Activated CD8-positive, alpha-beta memory T cell treated with anti-CD3 and anti-CD28 coated beads, Interleukin-2, amount 10 ng/mL, durations not matched to agents 7 days and 5 days (primary cell): ENCODE data around the gene KIF7. TPM values are rescaled to one million over a fixed set of nuclear protein-coding genes. Genes with fewer than 3 reads are reported as not detected.
"Not testable (repeated sequence)": the region's sequence is repeated elsewhere in the genome, so short reads cannot be mapped to it uniquely, and the experiment has no call there.

ENCODE experiments used
- ATAC-seq: fragments of 150-1000 bp; cut with Tn5 transposase; one replicate; pipeline ENCODE4 v1.10.0; 2021; ENCODE audit warnings: moderate library complexity
- CTCF ChIA-PET: fragments of 350-600 bp; sonication (Branson Sonifier 250); formaldehyde crosslinking; loops from one replicate; lab custom pipeline; 2021; ENCODE audit warnings: antibody characterized with exemption; lab: Charles Lee
- DNase-seq: peaks from one replicate; pipeline ENCODE4 v3.0.0-alpha.2; 2020
- H3K27ac Mint-ChIP-seq: one replicate; pipeline ENCODE4 v1.8.0; 2021; ENCODE audit warnings: mild to moderate bottlenecking, mixed read lengths
- H3K27me3 Mint-ChIP-seq: one replicate; pipeline ENCODE4 v1.8.0; 2021; ENCODE audit warnings: mixed read lengths
- H3K36me3 Mint-ChIP-seq: one replicate; pipeline ENCODE4 v1.8.0; 2021; ENCODE audit warnings: mild to moderate bottlenecking, mixed read lengths
- H3K4me1 Mint-ChIP-seq: one replicate; pipeline ENCODE4 v1.8.0; 2021; ENCODE audit warnings: mixed read lengths
- H3K4me3 Mint-ChIP-seq: one replicate; pipeline ENCODE4 v1.8.0; 2021; ENCODE audit warnings: mild to moderate bottlenecking, moderate library complexity, mixed read lengths
- H3K9me3 Mint-ChIP-seq: one replicate; pipeline ENCODE4 v1.8.0; 2022; ENCODE audit warnings: low read depth, mixed read lengths
- total RNA-seq, 2 experiments: library from RNA; stranded (reverse); gene quantifications; one replicate each; pipeline ENCODE4 v1.2.3, GENCODE V29; 2021

KIF7 gene
- 1 to 10 TPM in 1 of 2 experiments, under 1 TPM in 1; 0.55 to 2.5 TPM for total RNA-seq

- no peak within 1 kb of the TSS for H3K27ac Mint-ChIP-seq
- H3K4me1 Mint-ChIP-seq = peaks cover 14% of the 10 kb centered on the region
Measured at GRCh38 chr15:89654847-89655805, at the start of gene KIF7. Gene KIF7 (minus strand): TSS chr15:89655467. CDS start chr15:89652930, 2,537 bp downstream.

DNA sequence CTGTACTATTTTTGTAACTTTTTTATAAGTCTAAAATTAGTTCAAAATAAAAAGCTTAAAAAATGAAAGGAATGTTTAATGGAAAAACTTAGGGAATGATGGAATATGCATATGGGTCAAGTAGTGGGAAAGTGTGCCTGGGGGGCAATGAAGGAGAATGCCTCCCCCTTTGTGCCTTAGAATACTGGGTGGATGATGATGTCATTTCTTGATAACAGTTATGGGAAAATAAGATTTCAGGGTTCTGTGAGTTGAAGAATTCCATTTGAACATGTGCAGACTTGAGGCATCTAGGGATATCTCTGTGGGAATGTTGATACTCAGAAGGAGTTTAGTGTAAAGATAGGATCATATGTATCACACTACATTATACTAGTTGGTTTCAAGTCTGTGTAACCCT is 49.1 kb upstream of the KIF7 start:
- Mint-ChIP-seq H3K27ac (no peak overlapping the region), H3K27me3 (peaks cover 42% of the 10 kb centered on the region), H3K4me1 (no peaks in the 10 kb centered on the region), H3K36me3 (no peaks in the 10 kb centered on the region), H3K9me3 (no peaks in the 10 kb centered on the region), H3K4me3 (no peak overlapping the region)
- no peak for DNase-seq
- no peak for ATAC-seq
- CTCF ChIA-PET = interaction anchor here (1.4 kb wide), 1 partner anchor 34 kb away, joined by 3 read pairs; no protein-coding TSS in a partner anchor

More at GRCh38 chr15:89654847-89655805, at the start of gene KIF7:
- H3K36me3 Mint-ChIP-seq = no peaks in the 10 kb centered on the region
- CTCF ChIA-PET = no interaction called here
- H3K9me3 Mint-ChIP-seq = no peaks in the 10 kb centered on the region
- DNase-seq = no peak
- peak within 1 kb of the TSS; percentile 59 for H3K4me3 Mint-ChIP-seq
- peaks cover 56% of the 10 kb centered on the region for H3K27me3 Mint-ChIP-seq
- peak; percentile 72 for ATAC-seq

- DNase-seq (no peak), ATAC-seq (no peak)
- Mint-ChIP-seq H3K27me3 (peaks cover 19% of the 10 kb centered on the region), H3K4me3 (no peak overlapping the region), H3K9me3 (no peaks in the 10 kb centered on the region), H3K36me3 (no peaks in the 10 kb centered on the region), H3K4me1 (peaks cover 7% of the 10 kb centered on the region), H3K27ac (no peak overlapping the region)
- CTCF ChIA-PET = interaction anchor here (0.8 kb wide), 1 partner anchor 1338 kb away, joined by 4 read pairs; no protein-coding TSS in a partner anchor
Measured at GRCh38 chr15:89695198-89695597, 39.9 kb upstream of the KIF7 start.

DNA sequence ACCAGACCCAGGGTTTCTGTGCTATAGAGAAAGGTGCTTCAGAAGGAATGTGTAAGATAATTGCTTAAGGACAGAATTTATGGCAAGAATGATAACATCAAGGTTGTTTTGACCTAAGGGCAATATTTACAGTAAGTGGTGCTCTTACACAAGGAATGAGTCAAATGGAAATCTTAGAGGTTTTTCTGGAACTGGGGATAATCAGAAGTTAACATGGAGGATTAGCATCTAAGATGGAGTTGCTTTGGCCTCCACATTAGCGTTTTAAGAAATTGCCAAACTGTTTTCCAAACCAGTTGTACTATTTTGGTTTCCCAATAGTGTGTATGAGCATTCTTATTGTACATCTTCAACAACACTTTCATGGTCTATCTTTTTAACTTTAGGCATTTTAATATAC is 38.4 kb upstream of the KIF7 start:
- H3K4me1 Mint-ChIP-seq = peaks cover 12% of the 10 kb centered on the region
- H3K4me3 Mint-ChIP-seq = no peak overlapping the region

DNA sequence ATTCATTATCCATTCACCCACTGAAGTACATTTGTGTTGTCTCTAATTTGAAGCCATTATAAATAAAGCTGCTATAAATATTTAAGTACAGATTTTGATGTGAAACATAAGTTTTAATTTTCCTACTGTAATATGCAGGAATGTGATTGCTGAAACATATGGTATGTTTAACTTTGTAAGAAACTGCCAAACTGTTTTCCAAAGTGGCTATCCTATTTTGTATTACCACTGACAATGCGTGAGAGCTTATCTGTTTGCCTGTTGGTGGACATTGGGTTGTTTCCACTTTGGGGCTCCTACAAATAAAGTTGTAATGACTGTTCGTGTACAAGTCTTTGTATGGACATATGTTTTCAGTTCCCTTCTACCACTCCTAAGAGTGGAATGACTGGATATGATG is 37.8 kb upstream of the KIF7 start:
- no peak overlapping the region for H3K27ac Mint-ChIP-seq
- DNase-seq (no peak), ATAC-seq (no peak)
- CTCF ChIA-PET = interaction anchor here (0.7 kb wide), 1 partner anchor 20 kb away, joined by 3 read pairs; no protein-coding TSS in a partner anchor
- no peaks in the 10 kb centered on the region for H3K9me3 Mint-ChIP-seq
- peaks cover 12% of the 10 kb centered on the region for H3K27me3 Mint-ChIP-seq
- peaks cover 12% of the 10 kb centered on the region for H3K4me1 Mint-ChIP-seq
- no peaks in the 10 kb centered on the region for H3K36me3 Mint-ChIP-seq
- H3K4me3 Mint-ChIP-seq = no peak overlapping the region

More for the DNA sequence above, 38.4 kb upstream of the KIF7 start:
- no peaks in the 10 kb centered on the region for H3K36me3 Mint-ChIP-seq
- peaks cover 12% of the 10 kb centered on the region for H3K27me3 Mint-ChIP-seq
- ATAC-seq (no peak), DNase-seq (no peak)
- CTCF ChIA-PET = no interaction called here
- H3K9me3 Mint-ChIP-seq = no peaks in the 10 kb centered on the region
- no peak overlapping the region for H3K27ac Mint-ChIP-seq

DNA sequence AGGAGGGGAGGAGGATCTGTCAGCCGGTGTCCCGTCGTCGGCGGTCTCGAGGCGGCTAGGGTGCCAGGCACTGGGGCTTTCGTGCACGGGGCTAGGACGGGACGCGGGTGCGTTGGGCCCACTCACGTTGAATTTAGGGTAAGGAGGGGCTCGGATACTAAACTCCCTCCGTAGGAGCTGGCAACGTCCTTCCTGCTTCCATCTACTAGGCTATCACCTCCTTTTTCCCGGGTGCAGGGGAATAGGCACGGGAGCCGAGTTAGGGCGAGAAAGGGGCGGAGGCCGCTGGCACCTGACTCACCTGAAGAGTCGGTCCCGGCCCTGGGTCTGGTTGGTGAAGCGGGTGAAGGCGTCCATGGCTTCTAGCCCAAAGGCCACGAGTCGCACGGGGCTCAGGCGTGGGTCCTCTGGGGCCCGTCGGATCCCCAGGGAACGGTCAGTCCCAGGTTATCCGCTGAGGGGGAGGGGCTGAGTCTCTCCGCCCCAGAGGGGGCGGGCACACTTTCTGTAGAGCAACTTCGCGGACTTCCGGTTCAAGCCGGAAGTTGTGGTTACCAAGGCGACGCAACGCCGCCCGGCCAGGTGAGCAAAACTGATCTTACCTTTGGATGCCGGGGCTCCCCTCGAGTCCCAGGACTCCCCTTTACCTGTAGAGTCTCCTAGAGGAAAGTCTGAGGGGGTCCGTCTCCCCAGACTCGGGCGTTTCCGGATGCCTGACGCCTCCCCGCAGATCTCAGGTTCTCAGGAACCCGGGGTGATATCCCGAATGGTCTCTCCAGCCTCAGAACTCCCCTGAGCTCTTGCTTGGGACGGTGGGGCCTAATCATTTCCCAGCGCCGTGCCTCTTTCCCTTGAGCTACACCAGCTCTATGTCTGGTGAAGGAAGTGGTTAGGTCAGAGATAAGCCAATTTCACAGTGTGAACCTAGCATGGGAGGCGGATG is 35.3 kb upstream of the KIF7 start, which contains the start of the genes PEX11A and WDR93:
TSS of gene PEX11A (minus strand) at position 479 of the 943 bp plus-strand sequence. CDS start at position 357, 122 bp downstream.
TSS of gene WDR93 (plus strand) at position 536 of the 943 bp plus-strand sequence. CDS start 10,936 bp downstream, outside the sequence.
- ATAC-seq (peak; percentile 95), DNase-seq (peak; percentile 82)
- Mint-ChIP-seq H3K27ac (peak within 1 kb of the TSS; percentile 46), H3K27me3 (peaks cover 6% of the 10 kb centered on the region), H3K36me3 (no peaks in the 10 kb centered on the region), H3K9me3 (no peaks in the 10 kb centered on the region), H3K4me1 (peaks cover 12% of the 10 kb centered on the region), H3K4me3 (peak within 1 kb of the TSS; percentile 83)
- CTCF ChIA-PET = no interaction called here

DNA sequence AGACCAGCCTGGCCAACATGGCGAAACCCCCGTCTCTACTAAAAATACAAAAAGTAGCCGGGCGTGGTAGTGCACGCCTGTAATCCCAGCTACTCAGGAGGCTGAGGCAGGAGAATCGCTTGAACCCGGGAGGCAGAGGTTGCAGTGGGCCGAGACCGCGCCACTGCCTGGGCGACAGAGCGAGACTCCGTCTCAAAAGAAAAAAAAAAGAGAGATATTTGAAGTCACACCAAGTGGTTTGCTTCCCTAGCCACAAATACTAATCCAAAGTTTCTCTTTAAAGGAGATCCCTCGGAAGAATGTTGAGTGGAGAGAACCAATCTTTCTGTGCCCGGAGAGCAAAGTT is 34.6 kb upstream of the KIF7 start:
- Mint-ChIP-seq H3K4me3 (peak overlapping the region; percentile 83), H3K27ac (peak overlapping the region; percentile 46), H3K4me1 (peaks cover 12% of the 10 kb centered on the region)
- not testable (repeated sequence) for H3K36me3 Mint-ChIP-seq, DNase-seq, ATAC-seq, H3K9me3 Mint-ChIP-seq, H3K27me3 Mint-ChIP-seq
- CTCF ChIA-PET = interaction anchor here (1.0 kb wide), 1 partner anchor 44 kb away, joined by 3 read pairs; no protein-coding TSS in a partner anchor

GRCh38 chr15:89686522-89686921 is 31.3 kb upstream of the KIF7 start:
- ATAC-seq (no peak), DNase-seq (no peak)
- Mint-ChIP-seq H3K36me3 (no peaks in the 10 kb centered on the region), H3K4me3 (no peak overlapping the region), H3K9me3 (no peaks in the 10 kb centered on the region), H3K27ac (no peak overlapping the region), H3K4me1 (peaks cover 10% of the 10 kb centered on the region), H3K27me3 (no peaks in the 10 kb centered on the region)
- CTCF ChIA-PET = no interaction called here

DNA sequence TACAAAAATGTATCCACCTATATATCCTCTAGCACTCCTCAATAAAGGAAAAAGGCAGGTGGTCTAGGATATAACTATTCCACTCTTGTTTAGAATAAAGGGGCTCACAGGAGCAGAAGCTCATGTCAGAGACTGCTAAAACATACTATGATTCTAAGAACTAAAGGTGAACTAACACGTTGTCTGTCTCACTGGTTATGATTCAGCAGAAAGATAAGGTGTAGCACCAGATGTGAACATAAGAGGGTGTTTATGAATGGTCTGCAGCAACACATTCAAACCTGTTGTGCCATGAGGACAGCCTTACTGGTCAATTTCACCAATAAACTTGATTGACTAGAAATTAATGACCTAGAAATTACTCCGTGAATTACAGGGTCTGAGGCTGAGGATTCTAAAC is 30.7 kb upstream of the KIF7 start:
- no peak overlapping the region for H3K27ac Mint-ChIP-seq
- no peaks in the 10 kb centered on the region for H3K36me3 Mint-ChIP-seq
- CTCF ChIA-PET = no interaction called here
- no peak overlapping the region for H3K4me3 Mint-ChIP-seq
- no peaks in the 10 kb centered on the region for H3K27me3 Mint-ChIP-seq
- ATAC-seq (no peak), DNase-seq (no peak)
- peaks cover 8% of the 10 kb centered on the region for H3K4me1 Mint-ChIP-seq
- no peaks in the 10 kb centered on the region for H3K9me3 Mint-ChIP-seq

GRCh38 chr15:89681146-89681545 is 25.9 kb upstream of the KIF7 start:
- ATAC-seq (no peak), DNase-seq (no peak)
- Mint-ChIP-seq H3K27me3 (no peaks in the 10 kb centered on the region), H3K36me3 (no peaks in the 10 kb centered on the region), H3K4me3 (no peak overlapping the region), H3K27ac (no peak overlapping the region), H3K4me1 (no peaks in the 10 kb centered on the region), H3K9me3 (no peaks in the 10 kb centered on the region)
- CTCF ChIA-PET = no interaction called here

DNA sequence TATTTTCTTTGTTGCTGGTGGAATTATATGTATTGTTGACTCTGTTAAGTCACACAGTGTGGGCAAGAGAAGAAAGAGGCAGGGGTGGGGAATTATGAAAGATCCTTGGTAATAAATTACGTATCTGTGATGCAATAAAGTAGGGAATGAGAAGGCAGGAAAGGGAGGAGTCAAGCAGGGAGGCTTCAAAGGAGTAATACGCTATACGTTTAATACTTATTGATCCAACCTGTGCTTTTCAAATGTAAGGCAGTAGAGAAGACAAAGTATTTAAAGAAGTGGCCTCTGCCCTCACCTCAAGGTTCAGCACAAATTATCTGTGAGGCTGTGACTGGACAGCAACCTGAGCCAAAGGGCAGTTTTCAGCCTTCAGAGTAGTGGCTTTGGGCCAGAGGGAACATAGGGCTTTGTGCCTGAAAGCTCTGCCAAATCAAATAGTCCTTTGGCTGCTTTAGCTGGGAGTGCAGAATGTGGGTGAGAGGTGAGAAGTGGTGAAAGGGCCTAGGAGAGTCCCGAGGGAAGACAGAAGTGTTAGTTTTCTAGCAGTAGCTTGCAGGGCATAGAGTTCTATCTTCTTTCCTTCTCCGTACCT is 25.1 kb upstream of the KIF7 start:
- Mint-ChIP-seq H3K4me1 (no peaks in the 10 kb centered on the region), H3K27ac (no peak overlapping the region), H3K27me3 (no peaks in the 10 kb centered on the region), H3K9me3 (no peaks in the 10 kb centered on the region), H3K36me3 (no peaks in the 10 kb centered on the region), H3K4me3 (no peak overlapping the region)
- CTCF ChIA-PET = no interaction called here
- no peak for DNase-seq
- no peak for ATAC-seq

DNA sequence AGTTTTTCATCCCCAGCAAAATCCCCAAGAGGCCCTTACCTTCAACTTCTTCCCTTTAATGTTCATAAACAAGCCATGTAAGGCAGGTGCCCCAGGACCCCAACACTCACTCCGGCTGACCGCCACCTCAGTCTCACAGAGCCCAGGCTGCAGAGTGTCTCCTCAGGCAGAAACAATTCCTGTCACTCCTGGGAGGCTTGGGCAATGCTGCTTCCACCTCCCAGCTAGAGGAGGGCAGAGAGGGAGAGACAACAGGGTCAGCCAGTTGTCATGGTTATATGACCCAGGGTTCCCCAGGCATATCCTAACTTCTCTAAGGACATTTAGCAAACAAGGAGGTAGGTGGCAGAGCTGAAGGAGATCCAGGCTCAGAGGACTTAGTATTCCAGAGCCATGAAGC is 23.9 kb upstream of the KIF7 start, which contains the start of gene PLIN1:
TSS of gene PLIN1 (minus strand) at position 156 of the 400 bp plus-strand sequence. CDS start 1,878 bp downstream, outside the sequence.
- Mint-ChIP-seq H3K27me3 (no peaks in the 10 kb centered on the region), H3K27ac (no peak within 1 kb of the TSS), H3K4me3 (no peak within 1 kb of the TSS), H3K4me1 (no peaks in the 10 kb centered on the region), H3K9me3 (no peaks in the 10 kb centered on the region), H3K36me3 (no peaks in the 10 kb centered on the region)
- ATAC-seq (no peak), DNase-seq (no peak)
- CTCF ChIA-PET = no interaction called here
